ENCODE data around the gene RCSD1. TPM values are rescaled to one million over a fixed set of nuclear protein-coding genes. Genes with fewer than 3 reads are reported as not detected.

Gene RCSD1
- total RNA-seq, 2 donors from 2014 or later, result 4.7 to 5.7 TPM

DNA sequence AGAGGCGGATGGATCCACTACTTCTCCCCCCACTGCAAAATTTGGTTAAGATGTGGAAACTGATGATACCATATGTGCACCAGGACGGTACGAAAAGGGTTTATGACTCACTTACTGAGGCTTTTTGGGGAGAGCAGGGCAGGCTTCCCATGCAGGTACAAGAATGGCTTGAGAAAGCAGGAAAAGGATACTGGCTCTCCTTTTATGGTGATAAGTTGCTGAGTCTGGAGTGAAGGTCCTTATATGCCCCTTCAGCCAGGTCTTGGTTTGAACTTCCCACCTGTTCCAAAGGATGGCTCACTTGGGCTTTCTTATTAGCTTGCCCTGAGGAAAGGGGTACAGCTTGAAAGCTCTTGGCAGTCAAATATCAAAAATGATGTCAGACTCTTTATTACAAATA, 114.9 kb downstream of the RCSD1 start:
- no peaks in the 10 kb centered on the region for H3K36me3 ChIP-seq
- H3K27me3 ChIP-seq, result no peaks in the 10 kb centered on the region
- H3K4me1 ChIP-seq, result peaks cover 6% of the 10 kb centered on the region
- no peak overlapping the region for H3K27ac ChIP-seq
- intact Hi-C loops (cut with DNase I), result no loop called here
- no peak overlapping the region for H3K4me3 ChIP-seq
- H3K9ac ChIP-seq (ENCODE audit: low read depth in 2 of 2, low read length in 2 of 2), result no peak overlapping the region
- no peaks in the 10 kb centered on the region for H3K9me3 ChIP-seq
- DNase-seq, result no peak
- TF ChIP-seq CTCF (IDR thresholded peaks at IDR 0.05), result no peak

- DNase-seq, result no peak
- Histone ChIP-seq H3K36me3 (no peaks in the 10 kb centered on the region), H3K4me1 (no peaks in the 10 kb centered on the region), H3K9ac (ENCODE audit: low read depth in 2 of 2, low read length in 2 of 2) (no peak overlapping the region), H3K4me3 (no peak overlapping the region), H3K27ac (no peak overlapping the region), H3K9me3 (no peaks in the 10 kb centered on the region), H3K27me3 (no peaks in the 10 kb centered on the region)
- TF ChIP-seq CTCF (IDR thresholded peaks at IDR 0.05), result no peak
- intact Hi-C loops (cut with DNase I), result no loop called here
These were observed 116.1 kb downstream of the RCSD1 start for GRCh38 chr1:167746013-167746672.

DNA sequence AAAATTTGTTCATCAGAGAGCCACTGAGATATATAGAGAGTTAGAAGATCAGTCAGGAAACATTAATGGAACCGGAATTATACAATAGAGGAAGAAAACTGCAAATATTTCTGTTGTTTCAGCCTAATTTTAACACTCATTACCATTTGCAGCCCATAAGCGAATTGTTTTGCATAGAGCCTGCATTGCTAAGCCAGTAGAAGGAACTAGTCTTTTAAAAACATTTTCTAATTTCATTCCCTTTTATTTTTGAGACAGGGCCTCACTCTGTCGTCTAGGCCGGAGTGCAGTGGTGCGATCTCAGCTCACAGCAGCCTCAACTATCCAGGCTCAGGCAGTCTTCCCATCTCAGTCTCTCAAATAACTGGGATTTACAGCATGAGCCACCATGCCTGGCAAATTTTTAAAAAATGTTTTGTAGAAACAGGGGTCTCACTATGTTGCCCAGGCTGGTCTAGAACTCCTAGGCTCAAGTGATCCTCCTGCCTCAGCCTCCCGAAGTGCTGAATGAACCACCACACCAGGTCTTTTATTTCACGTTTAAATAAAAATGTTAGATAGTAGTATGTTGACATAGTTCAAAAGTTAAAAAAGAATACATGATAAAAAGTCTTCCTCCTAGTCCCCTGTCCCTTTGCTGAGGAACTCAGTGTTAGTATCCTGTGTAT, 117.1 kb downstream of the RCSD1 start:
- intact Hi-C loops (cut with DNase I), result no loop called here
- no peaks in the 10 kb centered on the region for H3K4me1 ChIP-seq
- no peak overlapping the region for H3K27ac ChIP-seq

GRCh38 chr1:167747988-167748387, 118.0 kb downstream of the RCSD1 start:
- H3K36me3 ChIP-seq, result no peaks in the 10 kb centered on the region
- DNase-seq, result no peak
- H3K4me1 ChIP-seq, result no peaks in the 10 kb centered on the region
- no peaks in the 10 kb centered on the region for H3K27me3 ChIP-seq
- no peak overlapping the region for H3K4me3 ChIP-seq
- TF ChIP-seq CTCF (IDR thresholded peaks at IDR 0.05), result no peak
- intact Hi-C loops (cut with DNase I), result no loop called here
- H3K9me3 ChIP-seq, result no peaks in the 10 kb centered on the region
- H3K27ac ChIP-seq, result no peak overlapping the region
- no peak overlapping the region for H3K9ac ChIP-seq (ENCODE audit: low read depth in 2 of 2, low read length in 2 of 2)

More for the DNA sequence above, 117.1 kb downstream of the RCSD1 start:
- Histone ChIP-seq H3K9ac (ENCODE audit: low read depth in 2 of 2, low read length in 2 of 2) (no peak overlapping the region), H3K9me3 (no peaks in the 10 kb centered on the region), H3K4me3 (no peak overlapping the region), H3K36me3 (no peaks in the 10 kb centered on the region), H3K27me3 (no peaks in the 10 kb centered on the region)
- no peak for DNase-seq
- TF ChIP-seq CTCF (IDR thresholded peaks at IDR 0.05), result no peak

DNA sequence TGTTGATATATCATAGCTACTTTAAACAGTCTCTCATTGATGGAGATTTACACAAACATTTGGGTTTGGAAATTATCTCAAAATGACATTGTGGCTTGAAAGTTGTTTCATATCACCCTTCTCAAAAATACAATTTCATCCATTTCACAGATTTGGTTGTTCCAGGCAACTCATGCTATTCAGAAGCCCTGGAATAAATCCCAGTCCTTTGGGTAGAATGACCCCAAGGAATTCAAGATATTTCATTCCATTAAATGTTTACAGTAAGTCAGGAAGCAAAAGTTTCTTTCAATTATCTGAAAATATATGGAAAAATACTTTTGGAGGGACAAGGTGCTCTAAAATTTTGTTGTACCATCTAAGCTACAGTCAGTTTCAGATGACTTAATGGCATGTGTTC, 118.9 kb downstream of the RCSD1 start:
- no peaks in the 10 kb centered on the region for H3K4me1 ChIP-seq
- TF ChIP-seq CTCF (IDR thresholded peaks at IDR 0.05), result no peak
- H3K27ac ChIP-seq, result no peak overlapping the region
- H3K9ac ChIP-seq (ENCODE audit: low read depth in 2 of 2, low read length in 2 of 2), result no peak overlapping the region
- no peaks in the 10 kb centered on the region for H3K36me3 ChIP-seq
- intact Hi-C loops (cut with DNase I), result no loop called here
- no peaks in the 10 kb centered on the region for H3K9me3 ChIP-seq
- DNase-seq, result no peak
- no peak overlapping the region for H3K4me3 ChIP-seq
- H3K27me3 ChIP-seq, result no peaks in the 10 kb centered on the region

Measured in colonic mucosa (tissue), 4 donors.